Activated naive CD4-positive, alpha-beta T cell treated with anti-CD3 and anti-CD28 coated beads, Interleukin-2, amount 50 U/mL, for 72 hours (primary cell): ENCODE results near the gene PPP4R3A. TPM values are rescaled to one million over a fixed set of nuclear protein-coding genes. Genes with fewer than 3 reads are reported as not detected.
"Not testable (repeated sequence)": the region's sequence is repeated elsewhere in the genome, so short reads cannot be mapped to it uniquely, and the experiment has no call there.

ENCODE experiments used
- ATAC-seq, 2 donors: fragments of 150-1000 bp; cut with Tn5 transposase; 2 replicates each; pipeline ENCODE4 v1.10.0; 2021; ENCODE audit warnings: mild to moderate bottlenecking in 2 of 2, moderate library complexity in 2 of 2
- DNase-seq, 2 donors: peaks; one replicate each; pipeline ENCODE4 v3.0.0; 2021 to 2022; ENCODE audit warnings: low spot score in 2 of 2
- H3K27ac Mint-ChIP-seq, 2 donors: one replicate each; pipeline ENCODE4 v1.8.0; 2022; ENCODE audit warnings: mild to moderate bottlenecking in 2 of 2, mixed read lengths in 2 of 2
- H3K36me3 Mint-ChIP-seq, 2 donors: one replicate each; pipeline ENCODE4 v1.8.0; 2022; ENCODE audit warnings: mixed read lengths in 2 of 2
- H3K9me3 Mint-ChIP-seq, 2 donors: one replicate each; pipeline ENCODE4 v1.8.0; 2022; ENCODE audit warnings: mixed read lengths in 2 of 2
- total RNA-seq, 2 donors: library from RNA; stranded (reverse); gene quantifications; one replicate each; pipeline ENCODE4 v1.2.3, GENCODE V29; 2022

The PPP4R3A gene
- total RNA-seq, 2 donors from 2014 or later = 103 to 138 TPM

GRCh38 chr14:91419451-91419850 is 90.7 kb downstream of the PPP4R3A start:
- Mint-ChIP-seq H3K36me3 (peaks cover 21 to 26% of the 10 kb centered on the region in 2 donors), H3K27ac (peak overlapping the region in 1 of 2 donors; percentile 85), H3K9me3 (no peaks in the 10 kb centered on the region)
- no peak for DNase-seq
- ATAC-seq = no peak

- H3K9me3 Mint-ChIP-seq = no peaks in the 10 kb centered on the region
- no peak for DNase-seq
- peaks cover 26 to 30% of the 10 kb centered on the region in 2 donors for H3K36me3 Mint-ChIP-seq
- ATAC-seq = peak; percentile 42 to 48
- peak overlapping the region; percentile 85 to 93 for H3K27ac Mint-ChIP-seq
Observed at GRCh38 chr14:91419044-91419397, 91.1 kb downstream of the PPP4R3A start.

GRCh38 chr14:91418387-91419043 is 91.6 kb downstream of the PPP4R3A start:
- Mint-ChIP-seq H3K9me3 (no peaks in the 10 kb centered on the region), H3K36me3 (peaks cover 31 to 35% of the 10 kb centered on the region in 2 donors), H3K27ac (peak overlapping the region; percentile 85 to 93)
- DNase-seq = peak; percentile 86 to 88
- peak; percentile 34 to 36 for ATAC-seq

- peak overlapping the region in 1 of 2 donors; percentile 85 for H3K27ac Mint-ChIP-seq
- peaks cover 36 to 41% of the 10 kb centered on the region in 2 donors for H3K36me3 Mint-ChIP-seq
- ATAC-seq (peak; percentile 30 to 33), DNase-seq (peak; percentile 65 to 76)
- no peaks in the 10 kb centered on the region for H3K9me3 Mint-ChIP-seq
Observed at GRCh38 chr14:91417983-91418386, 92.1 kb downstream of the PPP4R3A start.

- peak; percentile 41 to 66 for ATAC-seq
- H3K27ac Mint-ChIP-seq = peak within 1 kb of the TSS; percentile 99 to 100
Observed at GRCh38 chr14:91417120-91417982, 92.8 kb downstream of the PPP4R3A start, which contains the start of gene CCDC88C. CCDC88C (minus strand) TSS chr14:91417820; CDS start chr14:91417690, 130 bp downstream.

DNA sequence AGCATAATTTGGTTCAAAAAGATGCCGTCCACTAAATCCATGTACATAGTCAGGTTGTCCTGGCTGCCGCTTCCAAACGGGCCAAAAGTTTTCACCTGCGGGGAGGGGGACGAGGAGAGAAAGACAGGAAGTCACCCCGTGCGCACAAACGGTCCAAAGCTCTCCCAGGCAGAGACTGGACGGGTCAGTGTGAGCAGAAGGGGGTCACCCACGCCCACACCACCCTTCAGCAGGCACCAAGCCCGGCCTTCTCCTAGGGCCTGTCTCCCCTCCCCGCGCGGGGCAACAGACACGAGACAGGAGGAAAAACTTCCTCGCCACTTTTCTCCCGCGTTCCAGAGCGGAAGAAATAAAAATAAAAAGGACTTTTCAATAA is 93.4 kb downstream of the PPP4R3A start:
- Mint-ChIP-seq H3K27ac (peak overlapping the region; percentile 99 to 100), H3K36me3 (peaks cover 39 to 46% of the 10 kb centered on the region in 2 donors), H3K9me3 (no peaks in the 10 kb centered on the region)
- ATAC-seq (no peak), DNase-seq (no peak)

More at GRCh38 chr14:91417120-91417982, 92.8 kb downstream of the PPP4R3A start, which contains the start of gene CCDC88C:
- DNase-seq = peak; percentile 72 to 76
- Mint-ChIP-seq H3K36me3 (peaks cover 39 to 46% of the 10 kb centered on the region in 2 donors), H3K9me3 (no peaks in the 10 kb centered on the region)

- DNase-seq = peak; percentile 63 to 79
- Mint-ChIP-seq H3K9me3 (no peaks in the 10 kb centered on the region), H3K36me3 (peaks cover 39 to 46% of the 10 kb centered on the region in 2 donors), H3K27ac (peak overlapping the region; percentile 99 to 100)
- ATAC-seq = peak; percentile 64 to 65
Observed at GRCh38 chr14:91415794-91416743, 94.0 kb downstream of the PPP4R3A start.

DNA sequence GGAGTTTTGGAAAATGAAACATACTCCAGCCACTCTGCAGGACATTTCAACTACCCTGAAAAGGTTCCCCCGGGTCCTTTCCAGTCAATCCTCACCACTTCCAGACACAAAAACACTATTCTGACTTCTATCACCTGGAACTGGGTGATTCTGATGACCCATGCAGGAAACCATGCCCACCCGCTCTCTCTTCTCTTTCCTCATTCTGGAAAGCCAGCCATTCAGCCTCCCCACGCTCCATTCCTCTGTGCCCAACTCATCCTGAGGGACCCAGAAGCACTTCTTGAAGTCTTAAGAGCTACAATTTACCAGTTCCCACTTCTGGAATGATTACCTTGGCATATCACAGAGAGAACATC is 95.7 kb downstream of the PPP4R3A start:
- H3K9me3 Mint-ChIP-seq = no peaks in the 10 kb centered on the region
- DNase-seq (no peak), ATAC-seq (no peak)
- peaks cover 39 to 53% of the 10 kb centered on the region in 2 donors for H3K36me3 Mint-ChIP-seq
- peak overlapping the region; percentile 99 to 100 for H3K27ac Mint-ChIP-seq

- H3K9me3 Mint-ChIP-seq = no peaks in the 10 kb centered on the region
- DNase-seq (peak in 1 of 2 donors; percentile 57), ATAC-seq (no peak)
- H3K36me3 Mint-ChIP-seq = peaks cover 40 to 56% of the 10 kb centered on the region in 2 donors
- H3K27ac Mint-ChIP-seq = peak overlapping the region; percentile 99 to 100
Observed at GRCh38 chr14:91413547-91414474, 96.3 kb downstream of the PPP4R3A start.

DNA sequence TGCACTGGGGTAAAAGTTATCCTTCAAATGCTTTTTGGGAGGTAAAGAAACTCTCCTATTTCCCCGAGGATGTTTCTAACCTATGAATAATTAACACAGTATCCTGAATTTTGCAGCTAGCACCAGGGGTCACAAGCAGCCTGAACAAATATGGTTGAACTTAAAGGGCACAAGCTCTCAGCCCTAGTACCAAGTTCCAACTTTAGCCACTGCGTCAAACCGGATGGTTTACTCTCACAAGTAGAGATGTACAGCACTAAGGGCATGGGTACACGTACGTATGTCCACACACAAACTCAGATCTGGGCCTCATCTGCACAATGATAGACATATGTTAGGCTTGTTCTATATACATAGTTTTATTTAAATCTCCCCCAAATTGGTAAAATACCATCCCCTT is 97.2 kb downstream of the PPP4R3A start:
- Mint-ChIP-seq H3K27ac (peak overlapping the region; percentile 99 to 100), H3K36me3 (peaks cover 49 to 65% of the 10 kb centered on the region in 2 donors), H3K9me3 (no peaks in the 10 kb centered on the region)
- ATAC-seq = no peak
- peak in 1 of 2 donors; percentile 6 for DNase-seq

GRCh38 chr14:91410771-91411536 is 99.2 kb downstream of the PPP4R3A start:
- H3K36me3 Mint-ChIP-seq = peaks cover 44 to 72% of the 10 kb centered on the region in 2 donors
- peak overlapping the region; percentile 86 to 98 for H3K27ac Mint-ChIP-seq
- ATAC-seq (peak; percentile 66 to 72), DNase-seq (peak in 1 of 2 donors; percentile 57)
- no peaks in the 10 kb centered on the region for H3K9me3 Mint-ChIP-seq

DNA sequence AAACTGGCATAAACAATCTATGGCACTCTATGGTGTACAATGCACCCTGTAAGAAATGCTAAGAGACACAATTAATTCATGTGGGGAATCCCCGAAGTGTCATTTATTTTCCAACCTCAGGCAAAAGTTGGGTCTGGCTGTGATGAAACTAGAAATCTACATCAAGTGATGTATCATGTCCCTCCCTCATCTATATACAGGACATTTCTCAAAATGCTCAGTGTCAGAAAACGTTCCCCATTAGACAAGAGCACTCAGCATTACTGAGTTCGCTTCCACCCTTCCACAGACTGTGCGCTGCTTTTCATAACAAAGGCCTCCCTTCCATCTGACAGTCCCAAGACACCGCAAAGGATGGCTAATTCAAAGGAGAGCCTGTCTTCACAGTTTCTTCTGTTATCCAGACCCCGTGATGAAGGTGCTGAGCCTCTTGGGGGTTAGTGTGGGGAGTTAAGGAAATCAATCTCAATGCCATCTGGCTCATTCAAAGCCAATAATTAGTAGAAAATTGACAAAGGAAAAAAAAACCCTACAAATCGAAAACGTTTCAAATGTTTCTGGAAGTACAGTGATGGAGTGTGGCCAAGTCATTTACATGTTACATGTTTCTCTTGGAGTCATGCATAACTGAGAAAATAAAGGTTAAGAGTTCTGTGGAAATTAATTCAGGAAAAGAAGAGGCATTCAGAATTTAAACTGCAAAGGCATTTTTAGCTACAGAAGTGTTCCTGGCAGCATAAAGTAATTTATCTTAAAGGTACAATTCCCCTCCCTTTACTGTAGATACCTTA is 100.0 kb downstream of the PPP4R3A start:
- no peaks in the 10 kb centered on the region for H3K9me3 Mint-ChIP-seq
- peak; percentile 78 to 80 for ATAC-seq
- DNase-seq = peak in 1 of 2 donors; percentile 52
- peak overlapping the region; percentile 86 to 98 for H3K27ac Mint-ChIP-seq
- peaks cover 40 to 64% of the 10 kb centered on the region in 2 donors for H3K36me3 Mint-ChIP-seq

DNA sequence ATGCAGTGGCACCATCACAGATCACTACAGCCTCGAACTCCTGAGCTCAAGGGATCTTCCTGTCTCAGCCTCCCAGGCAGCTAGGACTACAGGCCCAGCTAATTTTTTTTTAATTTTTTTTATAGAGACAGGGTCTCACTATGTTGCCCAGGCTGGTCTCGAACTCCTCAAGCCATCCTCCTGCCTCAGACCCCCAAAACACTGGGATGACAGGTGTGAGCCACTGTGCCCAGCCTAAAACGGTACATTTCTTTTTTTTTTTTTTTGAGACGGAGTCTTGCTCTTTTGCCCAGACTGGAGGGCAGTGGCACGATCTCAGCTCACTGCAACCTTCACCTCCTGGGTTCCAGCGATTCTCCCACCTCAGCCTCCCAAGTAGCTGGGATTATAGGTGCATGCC is 100.9 kb downstream of the PPP4R3A start:
- H3K9me3 Mint-ChIP-seq, ATAC-seq: not testable (repeated sequence)
- DNase-seq = peak in 1 of 2 donors; percentile 1
- Mint-ChIP-seq H3K27ac (peak overlapping the region; percentile 86 to 98), H3K36me3 (peaks cover 31 to 58% of the 10 kb centered on the region in 2 donors)
